ENCODE data around the gene SCAND1.
"Not testable (repeated sequence)": the region's sequence is repeated elsewhere in the genome, so short reads cannot be mapped to it uniquely, and the experiment has no call there.

SCAND1 gene

DNA sequence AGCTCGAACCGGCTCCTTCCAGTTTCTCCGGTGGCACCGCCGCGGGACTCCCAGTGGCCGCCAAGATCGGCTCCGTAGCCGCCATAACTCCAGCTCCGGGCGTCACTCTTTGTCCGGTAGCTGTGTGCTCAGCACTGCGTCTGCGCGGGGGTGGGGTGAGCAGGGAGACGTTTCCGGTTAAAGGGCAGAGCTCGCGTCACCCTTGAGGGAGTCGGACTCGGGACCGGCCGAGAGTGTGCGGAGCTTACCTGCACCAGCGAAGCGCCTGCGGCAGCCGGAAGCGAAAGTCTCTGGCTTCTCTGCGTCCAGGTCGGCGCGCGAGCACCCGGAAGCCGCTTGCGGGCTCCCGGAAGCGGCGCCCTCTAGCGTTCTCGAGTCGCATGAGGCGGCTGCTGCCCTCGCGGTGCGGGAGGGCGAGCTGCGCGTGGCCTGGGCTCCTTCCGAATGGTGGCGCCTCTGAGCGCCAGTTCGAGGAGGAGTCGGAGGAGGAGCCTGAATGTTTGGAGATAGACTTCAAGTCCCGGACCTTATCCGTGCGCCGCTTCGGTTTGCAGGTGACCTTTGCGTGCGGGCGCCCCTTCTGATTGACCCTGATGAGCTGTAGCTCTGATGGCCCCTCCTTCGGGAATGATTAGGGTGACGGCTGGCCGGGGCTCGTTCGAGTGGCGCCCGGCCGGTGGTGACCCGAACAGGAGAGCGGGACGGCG lies at the start of gene SCAND1:
Gene SCAND1, minus strand, starts transcription at position 303 of the 707 bp plus-strand sequence. Its CDS starts 218 bp downstream, at position 85.
- peak; percentile 77 to 92 for DNase-seq (ENCODE audit: low read depth in 2 of 2, low spot score in 1 of 2)

- no peak for DNase-seq (ENCODE audit: low read depth in 2 of 2, low spot score in 1 of 2)
Measured at GRCh38 chr20:36004045-36004444, 49.7 kb upstream of the SCAND1 start.

DNA sequence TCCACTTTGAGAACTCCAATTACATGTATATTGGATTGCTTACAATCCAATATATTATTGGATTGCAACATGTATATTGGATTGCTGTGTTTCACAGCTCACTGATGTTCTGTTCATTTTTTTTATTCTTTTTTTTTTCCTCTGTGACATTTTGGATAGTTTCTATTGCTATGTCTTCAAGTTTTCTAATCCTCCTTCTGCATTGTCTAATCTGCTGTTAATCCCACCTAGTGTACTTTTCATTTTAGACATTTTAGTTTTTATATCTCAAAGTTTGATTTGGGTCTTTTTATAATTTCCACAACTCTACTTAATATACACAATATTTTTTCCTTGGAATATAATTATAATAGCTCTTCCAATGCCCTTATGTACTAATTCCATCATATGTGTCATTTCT lies 48.6 kb upstream of the SCAND1 start:
- DNase-seq (ENCODE audit: low read depth in 2 of 2, low spot score in 1 of 2), result no peak

DNA sequence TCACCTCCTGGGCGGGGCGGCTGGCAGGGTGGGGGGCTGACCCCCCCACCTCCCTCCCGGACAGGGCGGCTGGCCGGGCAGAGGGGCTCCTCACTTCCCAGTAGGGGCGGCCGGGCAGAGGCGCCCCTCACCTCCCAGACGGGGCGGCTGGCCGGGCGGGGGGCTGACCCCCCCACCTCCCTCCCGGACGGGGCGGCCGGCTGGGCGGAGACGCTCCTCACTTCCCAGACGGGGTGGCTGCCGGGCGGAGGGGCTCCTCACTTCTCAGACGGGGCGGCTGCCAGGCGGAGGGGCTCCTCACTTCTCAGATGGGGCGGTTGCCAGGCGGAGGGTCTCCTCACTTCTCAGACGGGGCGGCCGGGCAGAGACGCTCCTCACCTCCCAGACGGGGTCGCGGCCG lies 47.0 kb upstream of the SCAND1 start:
- DNase-seq (ENCODE audit: low read depth in 2 of 2, low spot score in 1 of 2), result not testable (repeated sequence)

DNA sequence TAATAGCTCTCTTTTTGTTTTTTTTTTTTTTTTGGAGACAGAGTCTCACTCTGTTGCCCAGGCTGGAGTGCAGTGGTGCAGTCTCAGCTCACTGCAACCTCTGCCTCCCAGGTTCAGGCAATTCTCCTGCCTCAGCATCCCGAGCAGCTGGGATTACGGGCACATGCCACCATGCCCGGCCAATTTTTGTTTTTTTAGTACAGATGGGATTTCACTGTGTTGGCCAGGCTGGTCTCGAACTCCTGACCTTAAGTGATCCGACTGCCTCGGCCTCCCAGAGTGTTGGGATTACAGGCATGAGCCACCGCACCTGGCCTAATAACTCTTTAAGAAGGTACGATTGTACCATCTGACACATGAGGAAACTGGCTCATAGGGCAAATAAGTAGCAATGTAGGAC lies 42.2 kb upstream of the SCAND1 start:
- DNase-seq (ENCODE audit: low read depth in 2 of 2, low spot score in 1 of 2), result not testable (repeated sequence)

DNA sequence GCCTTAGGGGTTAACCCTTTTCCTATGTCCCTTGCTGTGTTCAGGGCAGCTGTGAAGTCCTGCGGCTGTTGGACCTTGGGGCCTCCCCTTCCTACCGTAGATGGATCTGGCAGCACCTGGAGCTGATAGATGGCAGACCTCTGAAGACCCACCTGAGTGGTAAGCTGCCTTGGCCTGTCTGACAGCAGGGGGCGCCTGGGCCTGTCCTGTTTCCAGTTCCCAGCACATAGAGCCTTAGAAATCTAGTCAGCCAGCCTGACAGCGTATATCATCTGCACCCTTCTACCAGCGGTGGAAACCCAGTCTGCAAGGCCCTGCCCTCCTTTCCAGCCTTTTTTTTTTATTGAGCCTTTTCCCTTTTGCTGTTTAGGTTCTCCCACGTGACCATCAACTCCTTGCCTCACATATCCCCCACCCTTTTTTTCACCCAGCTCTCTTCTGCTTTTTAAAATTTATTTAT lies 40.7 kb upstream of the SCAND1 start:
- DNase-seq (ENCODE audit: low read depth in 2 of 2, low spot score in 1 of 2), result peak; percentile 58 to 73

GRCh38 chr20:35992713-35993335 lies 38.5 kb upstream of the SCAND1 start:
- peak; percentile 3 to 12 for DNase-seq (ENCODE audit: low read depth in 2 of 2, low spot score in 1 of 2)

- no peak for DNase-seq (ENCODE audit: low read depth in 2 of 2, low spot score in 1 of 2)
Measured at GRCh38 chr20:35991142-35991771, 37.0 kb upstream of the SCAND1 start.

- DNase-seq (ENCODE audit: low read depth in 2 of 2, low spot score in 1 of 2), result no peak
Measured at GRCh38 chr20:35988910-35989463, 34.7 kb upstream of the SCAND1 start.

GRCh38 chr20:35985806-35986205 lies 31.5 kb upstream of the SCAND1 start:
- DNase-seq (ENCODE audit: low read depth in 2 of 2, low spot score in 1 of 2), result no peak

GRCh38 chr20:35984382-35984781 lies 30.1 kb upstream of the SCAND1 start:
- no peak for DNase-seq (ENCODE audit: low read depth in 2 of 2, low spot score in 1 of 2)

DNA sequence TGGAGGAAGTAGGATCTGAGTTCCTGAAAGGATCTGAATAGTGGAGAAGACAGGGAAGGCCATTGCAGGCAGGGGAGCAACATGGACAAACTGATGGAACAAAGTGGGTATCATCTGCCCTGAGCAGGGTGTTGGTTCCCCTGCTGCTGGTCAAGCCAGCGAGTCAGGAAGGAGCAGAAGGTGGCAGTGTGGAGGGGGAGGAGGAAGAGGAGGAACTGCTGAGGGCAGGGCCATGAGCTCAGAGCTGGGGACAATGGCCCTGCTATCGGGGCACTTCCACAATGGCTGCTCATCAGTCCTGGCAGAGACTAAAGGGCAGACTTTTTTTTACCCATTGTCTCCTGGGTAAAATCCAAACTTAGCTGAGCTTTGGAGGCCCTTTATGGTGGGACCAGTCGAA lies 27.7 kb upstream of the SCAND1 start:
- DNase-seq (ENCODE audit: low read depth in 2 of 2, low spot score in 1 of 2), result no peak

DNA sequence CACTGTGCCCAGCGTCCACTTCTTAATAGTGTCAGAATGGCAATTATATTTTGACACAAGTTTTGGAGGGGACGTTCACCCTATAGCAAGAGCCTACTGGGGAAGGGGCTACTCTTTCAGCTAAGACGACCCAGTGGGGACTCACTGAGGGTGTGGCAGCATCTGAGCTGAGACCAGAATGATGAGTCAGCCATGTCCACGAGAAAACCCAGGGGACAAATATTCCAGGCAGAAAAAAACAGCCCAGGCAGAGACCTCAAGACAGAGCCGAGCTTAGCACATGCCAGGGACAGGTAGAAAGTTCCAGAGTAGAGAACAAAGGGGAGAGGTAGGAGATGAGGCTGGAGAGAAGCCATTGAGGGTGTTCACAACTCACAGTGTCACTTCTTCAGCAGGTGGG lies 25.2 kb upstream of the SCAND1 start:
- no peak for DNase-seq (ENCODE audit: low read depth in 2 of 2, low spot score in 1 of 2)

DNA sequence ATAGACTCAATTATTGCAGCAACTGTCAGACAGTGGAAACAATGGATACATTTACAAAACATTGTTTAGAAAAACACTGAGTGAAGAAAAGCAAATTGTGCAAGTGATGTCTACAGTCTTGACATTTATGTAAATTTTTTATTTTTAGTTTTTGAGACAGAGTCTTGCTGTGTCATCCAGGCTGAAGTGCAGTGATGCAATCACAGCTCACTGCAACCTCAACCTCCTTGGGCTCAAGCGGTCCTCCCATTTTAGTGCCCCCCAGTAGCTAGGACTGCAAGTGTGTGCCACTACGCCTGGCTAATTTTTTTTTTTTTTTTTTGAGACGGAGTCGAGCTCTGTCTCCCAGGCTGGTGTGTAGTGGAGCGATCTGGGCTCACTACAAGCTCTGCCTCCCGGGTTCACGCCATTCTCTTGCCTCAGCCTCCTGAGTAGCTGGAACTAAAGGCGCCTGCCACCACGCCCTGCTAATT lies 23.8 kb upstream of the SCAND1 start:
- DNase-seq (ENCODE audit: low read depth in 2 of 2, low spot score in 1 of 2), result no peak

- DNase-seq (ENCODE audit: low read depth in 2 of 2, low spot score in 1 of 2), result no peak
Measured at GRCh38 chr20:35975576-35976373, 21.5 kb upstream of the SCAND1 start.

GRCh38 chr20:35974256-35974655 lies 20.0 kb upstream of the SCAND1 start:
- no peak for DNase-seq (ENCODE audit: low read depth in 2 of 2, low spot score in 1 of 2)

DNA sequence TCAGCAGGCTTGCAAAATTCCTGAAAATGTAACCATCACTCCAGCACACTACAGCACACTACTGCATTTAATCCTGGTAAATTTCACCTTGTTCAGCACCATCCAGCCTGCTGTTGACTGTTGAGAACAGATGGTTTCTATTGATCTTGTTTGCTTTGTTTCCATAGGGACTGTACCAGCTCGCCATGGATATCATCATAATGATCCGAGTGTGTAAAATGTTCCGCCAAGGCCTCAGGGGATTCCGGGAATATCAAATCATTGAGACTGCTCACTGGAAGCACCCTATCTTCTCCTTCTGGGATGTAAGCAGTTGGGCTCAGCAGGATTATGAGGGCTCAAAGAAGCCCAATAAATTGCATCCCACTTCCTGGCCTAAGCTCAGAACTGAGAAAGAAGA lies 18.2 kb upstream of the SCAND1 start:
- DNase-seq (ENCODE audit: low read depth in 2 of 2, low spot score in 1 of 2), result no peak

DNA sequence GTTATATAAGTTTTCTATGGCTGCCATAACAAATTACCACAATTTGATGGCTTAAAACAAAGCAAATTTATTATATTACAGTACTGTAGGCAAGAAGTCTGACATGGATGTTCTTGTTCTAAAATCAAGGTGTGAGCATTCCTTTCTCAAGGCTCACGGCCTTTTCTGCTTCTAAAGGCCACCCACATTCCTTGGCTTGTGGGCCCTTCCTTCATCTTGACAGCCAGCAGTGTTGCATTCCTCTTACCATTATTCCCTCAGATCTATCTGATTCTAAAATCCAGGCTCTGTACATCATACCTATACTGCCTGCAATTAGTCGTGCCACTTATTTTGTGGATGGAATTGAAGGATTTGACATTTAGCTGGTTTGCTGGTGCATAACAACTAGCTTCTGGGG lies 17.7 kb upstream of the SCAND1 start:
- DNase-seq (ENCODE audit: low read depth in 2 of 2, low spot score in 1 of 2), result no peak

GRCh38 chr20:35968930-35969329 lies 14.6 kb upstream of the SCAND1 start:
- DNase-seq (ENCODE audit: low read depth in 2 of 2, low spot score in 1 of 2), result no peak

GRCh38 chr20:35967979-35968640 lies 13.8 kb upstream of the SCAND1 start, which contains the start of gene CNBD2:
Gene CNBD2 (plus strand): TSS chr20:35968590. CDS start chr20:35968763, 173 bp downstream.
- no peak for DNase-seq (ENCODE audit: low read depth in 2 of 2, low spot score in 1 of 2)
